ENCODE results near the gene APBA1.

APBA1 gene

DNA sequence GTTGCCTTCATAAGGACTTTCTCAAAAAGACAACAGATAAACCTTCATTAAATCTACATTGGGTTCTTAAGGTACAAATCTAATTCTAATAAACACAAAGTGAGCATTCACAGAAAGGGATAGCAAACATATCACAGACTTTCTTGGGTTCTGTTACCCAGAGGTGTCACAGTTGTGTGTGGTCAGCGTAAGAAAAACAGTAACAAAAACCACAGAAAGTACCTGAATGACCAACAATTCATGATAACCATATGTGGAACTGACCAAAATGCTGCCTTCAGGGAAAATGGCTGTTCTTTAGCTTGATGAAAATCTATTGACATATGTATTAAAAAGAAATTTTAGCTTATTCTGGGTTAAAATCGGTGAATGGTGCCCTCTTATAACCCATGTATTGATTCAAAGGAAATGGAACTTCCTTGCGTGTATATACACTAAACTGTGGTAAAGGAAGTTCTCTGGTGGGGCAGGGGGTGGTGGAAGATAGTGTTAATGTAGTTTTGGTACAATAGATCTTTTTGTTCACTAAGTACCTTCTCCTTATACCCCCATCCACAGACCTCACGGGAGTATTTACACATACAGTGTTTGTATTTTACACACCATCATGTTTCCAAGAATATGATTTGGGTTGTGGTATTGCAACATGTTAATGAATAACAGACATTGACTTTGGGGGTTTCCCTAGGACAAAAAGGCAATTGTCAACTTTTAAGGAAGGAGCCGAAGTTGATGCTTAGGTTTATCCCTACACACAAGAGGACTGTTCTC is 152.5 kb downstream of the APBA1 start:
- DNase-seq (ENCODE audit: low read depth): no peak

DNA sequence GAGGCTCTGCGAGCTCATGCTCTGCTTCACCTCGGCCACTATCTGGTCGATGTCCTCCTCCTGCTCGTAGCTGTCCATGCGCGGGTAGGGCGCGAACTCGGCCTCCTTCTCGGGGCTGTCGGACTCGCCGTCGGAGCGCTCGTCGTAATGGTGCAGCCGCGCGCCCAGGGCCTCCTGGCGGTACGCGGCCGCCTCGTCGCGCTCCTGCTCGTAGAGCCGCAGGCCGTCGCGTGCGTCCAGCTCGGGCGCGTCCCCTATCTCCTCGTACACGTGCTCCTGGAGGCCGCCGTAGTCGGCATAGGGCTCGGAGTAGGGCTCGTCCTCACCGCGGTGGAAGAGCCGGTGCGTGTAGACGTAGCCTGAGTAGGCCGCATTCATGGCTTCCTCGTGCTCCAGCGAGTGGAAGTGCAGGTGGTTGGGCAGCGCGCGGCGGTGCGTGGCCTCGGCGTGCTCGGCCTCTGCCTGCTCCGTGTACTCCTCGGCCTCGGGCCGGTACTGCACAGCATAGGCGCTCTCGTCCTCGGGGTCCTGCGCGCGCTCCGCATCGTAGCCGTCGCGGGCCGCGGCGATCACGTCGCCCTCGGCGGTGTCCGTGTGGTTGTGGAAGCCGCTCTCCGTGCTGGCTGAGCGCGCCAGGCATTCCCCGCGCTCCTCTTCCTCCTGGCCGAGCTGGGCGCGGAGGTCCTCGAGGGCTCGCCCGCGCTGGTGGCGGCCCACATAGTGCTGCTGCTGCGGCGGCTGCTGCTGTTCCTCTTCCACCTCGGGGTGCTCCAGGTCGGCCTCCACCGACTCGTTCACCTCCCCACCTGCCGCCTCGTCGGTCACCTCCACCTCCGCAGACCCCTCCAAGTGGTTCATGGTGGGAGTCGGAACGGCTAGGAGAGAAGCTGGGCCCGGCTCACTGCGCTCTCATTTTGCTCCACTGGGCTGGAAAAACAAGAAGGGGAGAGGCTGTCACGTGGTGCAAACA is 155.5 kb downstream of the APBA1 start:
- no peak for DNase-seq (ENCODE audit: low read depth)

DNA sequence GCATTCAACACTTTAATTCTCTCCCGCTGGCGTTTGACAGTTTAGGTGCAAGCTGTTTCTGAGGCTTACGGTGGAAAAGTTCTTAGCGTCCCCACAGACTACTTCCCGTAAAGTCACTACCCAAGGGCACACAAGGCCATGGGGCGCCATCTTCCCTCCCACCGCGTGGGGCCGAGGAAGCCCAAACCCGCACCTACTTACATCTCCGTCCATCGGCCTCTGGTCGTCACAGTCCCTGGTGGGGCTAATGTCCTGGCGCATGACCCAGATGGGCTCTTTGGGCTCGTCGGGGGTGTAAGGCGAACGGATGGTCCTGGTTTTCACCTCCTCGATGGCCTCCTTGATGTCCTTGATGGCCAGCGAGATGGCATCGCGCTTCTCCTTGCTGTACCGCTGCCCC is 156.4 kb downstream of the APBA1 start:
- DNase-seq (ENCODE audit: low read depth): no peak

DNA sequence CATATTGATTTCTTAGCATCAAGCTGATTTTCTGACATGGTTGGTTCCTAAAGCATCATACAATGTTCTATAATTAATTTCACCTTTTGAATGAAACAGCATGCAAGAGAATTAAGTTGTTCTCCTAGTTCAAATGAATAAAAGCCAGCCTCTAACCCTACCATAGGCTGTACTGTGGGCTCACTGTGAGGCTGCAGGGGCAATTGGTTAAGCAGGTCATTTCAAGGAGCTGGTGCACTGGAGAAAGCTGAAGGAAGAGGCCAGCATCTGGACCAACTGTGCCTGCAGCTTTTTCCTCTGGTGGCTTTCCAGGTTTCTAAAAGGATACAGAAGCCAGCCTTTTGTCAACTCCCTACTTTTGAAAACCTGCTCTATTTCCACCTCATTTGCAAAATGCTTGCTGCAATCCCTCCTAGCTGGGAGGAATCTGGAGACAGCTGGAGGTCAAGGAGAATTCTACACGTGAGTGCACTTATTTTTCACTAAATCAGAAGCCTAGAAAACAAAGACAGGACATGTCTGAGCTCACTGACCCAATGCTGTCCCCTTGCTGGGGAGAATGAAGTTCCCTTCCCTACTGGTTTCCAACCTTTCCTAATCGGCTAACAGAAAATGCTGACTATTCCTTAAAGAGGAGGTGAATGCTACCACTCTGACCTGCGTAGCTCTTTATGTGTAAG is 158.9 kb downstream of the APBA1 start:
- DNase-seq (ENCODE audit: low read depth): no peak

DNA sequence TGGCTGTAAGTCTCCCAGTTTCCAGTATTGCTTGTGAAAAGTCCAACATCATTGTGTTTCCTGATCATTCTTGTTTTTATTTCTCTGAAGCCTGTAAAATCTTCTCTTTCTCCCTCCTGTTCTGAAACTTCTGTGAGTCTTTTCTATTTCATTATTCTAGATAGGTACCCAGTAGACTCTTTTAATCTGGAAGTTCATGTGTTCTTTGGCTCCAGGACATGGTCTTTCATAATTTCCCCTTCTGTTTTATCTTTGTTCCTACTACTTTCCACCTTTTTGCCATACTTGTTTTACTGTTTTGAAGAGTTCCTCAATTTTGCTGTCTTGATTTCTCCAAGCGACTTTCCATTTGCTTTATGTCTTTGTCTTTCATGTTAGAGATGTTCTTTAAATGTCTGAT is 168.1 kb downstream of the APBA1 start:
- no peak for DNase-seq (ENCODE audit: low read depth)

DNA sequence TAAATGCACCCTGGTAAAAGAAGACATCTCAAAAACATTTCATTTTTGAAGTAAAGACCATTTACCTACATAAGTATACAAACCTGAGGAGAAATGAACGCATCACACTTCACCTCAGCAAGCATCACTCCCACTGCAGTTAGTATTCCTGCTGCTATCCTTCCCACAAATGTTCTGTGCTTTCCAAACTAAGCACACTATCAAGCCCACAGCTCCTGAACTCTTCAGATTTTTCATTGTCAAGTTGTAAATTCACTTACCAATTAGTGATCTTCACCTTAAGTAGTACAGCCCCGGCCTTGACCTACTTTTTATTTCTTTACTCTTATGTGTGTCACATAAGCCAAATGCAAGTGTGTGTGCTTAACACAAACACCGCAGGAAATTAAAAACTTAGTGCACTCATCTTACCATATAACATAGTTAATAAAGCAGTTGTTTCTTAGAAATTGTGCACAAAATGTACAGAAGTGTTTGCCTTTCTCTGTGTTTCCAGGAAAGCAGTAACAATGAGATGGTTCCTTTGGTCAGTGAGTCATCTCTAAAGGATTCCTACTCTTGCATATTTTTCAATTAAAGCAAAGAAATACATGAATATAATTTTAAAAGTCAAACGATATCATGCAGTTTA is 169.4 kb downstream of the APBA1 start:
- DNase-seq (ENCODE audit: low read depth): no peak

DNA sequence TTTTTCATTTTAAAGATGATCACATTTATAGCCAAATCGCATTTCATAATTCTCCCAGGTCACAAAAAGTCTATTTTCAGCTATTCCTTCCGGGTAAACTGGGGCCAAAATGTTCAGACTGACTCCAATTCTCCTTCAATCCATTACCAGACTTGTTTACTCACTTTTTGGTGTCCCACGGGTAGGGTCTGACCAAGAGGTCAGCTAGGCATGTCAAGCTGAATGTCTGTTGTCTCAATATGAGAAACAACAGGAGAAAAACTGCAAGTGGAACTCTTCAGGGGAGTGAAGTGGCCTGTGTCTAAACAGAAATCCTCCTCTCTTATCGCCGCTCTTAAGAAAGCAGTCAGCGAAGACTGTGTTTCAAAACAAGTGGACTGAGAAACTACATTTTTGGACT is 171.3 kb downstream of the APBA1 start:
- no peak for DNase-seq (ENCODE audit: low read depth)

DNA sequence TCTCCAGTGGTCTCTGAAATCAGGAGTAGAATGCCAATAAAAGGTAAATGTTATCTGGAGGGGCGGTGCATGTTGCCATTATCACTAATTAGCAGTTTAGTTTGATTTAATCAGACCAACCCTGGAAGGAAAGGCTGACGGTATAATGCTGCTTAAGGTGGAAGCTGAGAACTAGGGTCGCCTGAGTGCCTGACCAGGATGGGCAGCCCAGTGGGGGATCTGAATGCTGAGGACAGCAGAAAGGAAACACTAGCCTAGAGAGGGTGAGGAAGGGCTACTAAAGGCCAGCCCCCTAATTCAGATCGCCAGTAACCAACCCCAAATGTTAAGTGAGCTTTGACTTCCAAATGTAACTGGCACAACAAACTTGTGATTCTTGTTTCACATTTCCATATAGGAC is 172.2 kb downstream of the APBA1 start:
- DNase-seq (ENCODE audit: low read depth): no peak

DNA sequence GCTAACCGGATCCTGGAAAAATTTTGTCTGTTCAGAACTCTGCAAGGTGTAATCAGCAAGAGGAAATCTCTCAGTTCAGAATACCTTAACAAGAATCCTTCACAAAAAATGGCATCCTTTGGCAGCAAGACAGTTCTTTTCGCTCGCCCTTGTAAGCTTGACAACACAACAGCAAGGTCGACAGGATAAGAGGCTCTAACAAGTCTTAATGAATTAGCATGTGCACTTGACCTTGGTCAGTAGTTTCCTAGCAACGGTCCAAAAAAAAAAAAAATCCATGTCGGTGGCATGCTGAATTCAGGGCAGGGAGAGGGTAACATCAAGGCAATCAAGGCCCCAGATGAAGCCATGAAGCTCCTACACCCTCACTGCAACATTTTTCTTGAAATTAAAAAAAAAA is 172.8 kb downstream of the APBA1 start:
- DNase-seq (ENCODE audit: low read depth): no peak

DNA sequence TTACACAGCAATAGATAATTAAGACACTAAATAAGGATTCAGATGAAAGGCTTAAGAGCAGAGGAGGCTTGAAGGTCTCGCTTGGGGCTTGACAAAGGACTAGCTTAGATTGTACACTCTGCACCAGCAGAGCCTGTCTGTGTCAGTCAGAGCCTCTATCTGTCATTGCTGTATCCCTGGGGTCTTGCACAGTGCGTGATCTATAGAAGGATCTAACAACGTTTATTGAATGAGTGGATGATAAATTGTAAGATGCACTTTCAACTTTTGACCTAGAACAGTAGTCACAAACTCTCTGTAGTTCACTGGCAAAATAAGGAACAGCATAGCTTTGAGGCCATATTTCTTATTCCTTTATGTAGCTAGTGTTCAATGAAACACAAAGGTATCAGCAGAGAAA is 173.7 kb downstream of the APBA1 start:
- DNase-seq (ENCODE audit: low read depth): no peak

DNA sequence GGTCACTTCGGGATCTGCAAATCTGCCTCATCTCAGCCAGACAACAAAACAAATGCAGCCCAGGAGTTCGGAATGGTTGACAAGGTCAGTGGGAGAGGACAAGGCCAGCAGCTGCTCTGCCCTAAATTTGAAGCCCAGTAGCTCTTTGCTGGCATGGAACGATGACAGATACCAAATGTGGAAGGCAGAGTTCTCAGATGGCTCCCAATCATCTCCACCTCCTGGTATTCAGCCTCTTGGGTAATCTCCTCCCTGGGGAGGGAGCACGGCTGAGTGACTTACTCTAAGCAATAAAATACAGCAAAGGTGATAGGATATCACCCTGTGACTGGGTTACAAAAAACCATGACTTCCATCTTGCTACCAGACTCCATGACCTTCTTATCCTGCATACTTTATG is 174.4 kb downstream of the APBA1 start:
- DNase-seq (ENCODE audit: low read depth): no peak

DNA sequence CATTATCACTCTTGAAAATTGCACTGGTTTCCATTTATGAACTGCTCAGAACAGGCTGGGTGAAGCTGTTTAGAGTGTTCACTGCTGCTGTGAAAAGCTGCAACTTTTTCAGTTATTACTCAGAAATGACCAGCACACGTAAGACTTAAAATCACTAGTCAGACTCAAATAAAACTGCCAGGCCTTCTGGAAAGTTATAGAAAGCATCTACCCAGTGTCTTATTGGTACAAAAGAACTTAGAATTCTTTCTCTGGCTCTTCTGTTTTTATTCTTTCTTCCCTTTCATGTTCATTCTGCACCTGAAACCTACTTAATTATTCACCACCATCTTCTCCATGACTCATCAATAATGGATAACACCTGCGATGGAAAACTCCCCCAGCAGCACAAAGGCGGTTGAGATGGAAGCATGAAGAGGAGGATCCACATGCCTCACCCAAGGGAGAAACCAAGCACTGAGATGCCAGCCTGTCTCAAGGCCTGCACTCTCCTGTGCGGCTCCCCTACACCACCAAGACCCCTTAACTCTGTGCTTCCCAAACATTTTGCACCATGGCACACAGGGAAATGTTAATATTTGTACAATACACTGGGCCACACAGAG is 175.2 kb downstream of the APBA1 start:
- DNase-seq (ENCODE audit: low read depth): no peak

DNA sequence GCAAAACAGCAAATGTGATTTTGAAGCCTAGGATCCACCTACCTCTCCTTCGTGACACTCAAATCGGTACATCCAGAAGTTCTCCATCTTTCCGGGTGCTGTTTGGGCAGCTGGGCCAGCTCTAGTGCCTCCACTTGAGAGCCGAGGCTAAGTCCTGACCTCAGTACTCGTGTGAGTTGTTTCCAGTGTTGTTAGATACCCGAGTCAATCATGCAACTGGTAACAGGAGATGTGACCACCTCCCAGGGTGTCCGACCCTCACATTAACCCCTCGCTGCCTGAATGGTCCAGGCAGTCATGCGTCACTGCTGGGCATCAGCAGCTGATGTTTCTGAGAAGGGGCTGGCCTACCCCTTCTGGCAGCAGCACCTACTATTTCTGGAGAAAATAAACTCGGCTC is 176.9 kb downstream of the APBA1 start:
- no peak for DNase-seq (ENCODE audit: low read depth)

DNA sequence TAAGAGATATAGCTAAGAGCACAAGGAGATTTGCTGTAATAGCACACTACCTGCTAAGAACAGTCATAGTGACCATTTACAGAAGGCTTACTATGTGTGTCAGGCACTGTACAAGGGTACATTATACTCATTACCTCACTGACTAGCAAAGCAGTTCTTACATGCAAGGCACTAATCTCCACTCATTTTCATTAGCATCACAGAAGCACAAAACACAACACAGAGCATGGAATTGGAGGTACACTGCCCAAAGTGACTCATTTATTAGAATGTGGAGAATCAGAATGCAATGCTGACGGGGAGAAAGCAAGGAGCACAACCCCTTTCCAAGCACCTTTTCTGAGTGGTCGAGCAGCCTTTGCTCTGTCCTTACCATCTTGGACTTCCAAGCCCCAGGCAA is 177.4 kb downstream of the APBA1 start:
- no peak for DNase-seq (ENCODE audit: low read depth)

DNA sequence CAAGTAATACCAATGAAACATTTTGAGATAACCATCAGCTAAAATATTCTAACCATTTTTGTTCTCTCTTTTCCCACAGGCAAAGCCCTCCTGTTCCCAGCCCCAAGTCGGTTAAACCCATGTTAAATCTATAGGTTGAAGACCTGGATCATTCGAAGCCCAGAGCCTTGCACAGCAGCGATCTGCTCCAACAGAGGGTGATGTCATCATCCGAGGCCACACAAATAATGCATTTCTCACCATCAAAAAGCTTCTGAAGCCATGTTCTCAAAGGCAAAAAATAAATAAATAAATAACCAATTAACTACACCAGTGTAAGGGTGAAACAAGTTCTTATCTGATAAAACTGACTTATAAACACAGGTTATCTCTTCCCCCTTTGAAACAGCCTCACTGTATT is 178.0 kb downstream of the APBA1 start:
- no peak for DNase-seq (ENCODE audit: low read depth)

DNA sequence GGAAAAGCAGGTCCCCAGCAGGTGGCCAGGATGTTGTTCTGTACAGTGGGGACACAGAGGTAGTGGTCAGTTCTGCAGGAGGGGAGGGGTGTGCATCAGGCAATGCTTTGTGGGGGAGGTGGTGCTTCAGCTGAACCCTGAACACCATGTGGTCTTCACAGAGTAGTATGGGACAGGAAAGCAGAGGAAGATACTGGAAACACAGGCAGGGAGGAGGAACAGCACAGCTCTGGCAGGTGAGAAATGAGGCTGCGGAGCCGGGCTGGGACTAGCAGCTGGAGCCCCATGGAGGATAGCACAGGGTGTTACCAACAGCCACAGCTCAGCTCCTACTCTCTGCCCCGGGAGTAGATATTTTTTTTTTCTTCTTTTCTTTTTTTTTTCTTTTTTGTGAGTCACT is 185.7 kb downstream of the APBA1 start:
- DNase-seq (ENCODE audit: low read depth): no peak

DNA sequence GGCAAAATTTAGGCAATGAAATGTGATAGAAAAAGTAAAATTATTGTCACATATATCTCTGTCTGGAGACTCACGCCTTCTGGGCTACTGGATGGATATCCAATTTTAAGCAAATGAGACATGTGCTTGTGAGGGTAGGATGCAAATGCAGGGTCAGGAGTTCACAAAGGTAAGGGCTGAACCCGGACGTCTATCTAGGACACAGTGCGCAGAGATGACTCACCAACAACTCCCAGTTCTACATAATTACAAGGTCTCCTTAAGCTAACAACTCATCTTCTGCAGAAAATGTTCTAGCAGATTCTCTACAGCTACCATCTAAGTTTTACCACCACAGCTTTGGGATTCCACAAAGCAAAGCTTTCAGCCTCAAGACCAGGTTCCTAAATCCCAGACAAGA is 186.7 kb downstream of the APBA1 start:
- no peak for DNase-seq (ENCODE audit: low read depth)

DNA sequence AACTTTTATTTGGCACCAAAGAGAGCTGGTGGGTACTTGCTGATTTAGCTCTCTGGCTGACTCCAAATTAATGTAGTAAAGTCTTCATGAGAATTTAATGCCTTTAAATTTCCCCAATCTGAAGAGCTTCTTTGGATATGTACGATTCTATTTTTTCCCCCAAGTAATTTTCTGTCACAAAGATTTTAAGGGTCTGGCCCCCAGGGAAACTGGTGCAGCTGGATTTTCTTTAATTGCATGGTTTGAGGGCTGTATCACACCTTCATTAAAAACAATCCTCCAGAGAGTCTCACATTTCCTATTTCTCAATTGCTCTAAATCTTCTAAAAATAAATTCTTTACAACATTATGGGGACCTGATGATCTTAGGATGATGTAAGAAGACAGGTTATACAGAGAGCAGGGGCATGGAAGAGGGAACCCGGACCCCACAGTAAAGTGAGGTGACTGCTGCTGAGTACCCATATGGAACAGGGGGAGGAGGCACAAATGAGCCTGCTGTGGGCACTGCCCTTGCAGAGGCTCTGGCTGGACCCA is 188.2 kb downstream of the APBA1 start:
- DNase-seq (ENCODE audit: low read depth): no peak

DNA sequence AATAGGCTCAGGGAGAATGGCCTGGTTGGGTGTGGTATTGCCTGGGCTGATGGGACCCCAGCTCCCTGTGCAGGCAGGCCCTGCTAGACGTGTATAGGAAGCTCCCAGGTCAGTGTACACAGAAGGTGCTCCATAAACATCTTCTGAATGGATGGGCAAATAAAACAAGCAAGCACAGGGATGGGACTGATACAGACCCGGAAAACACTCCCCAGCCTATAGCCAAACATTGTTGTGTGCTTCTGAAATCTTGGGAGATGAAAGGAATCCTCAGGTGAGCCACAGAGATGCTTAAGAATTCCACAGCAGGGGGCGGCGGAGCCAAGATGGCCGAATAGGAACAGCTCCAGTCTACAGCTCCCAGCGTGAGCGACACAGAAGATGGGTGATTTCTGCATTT is 195.4 kb downstream of the APBA1 start:
- no peak for DNase-seq (ENCODE audit: low read depth)

DNA sequence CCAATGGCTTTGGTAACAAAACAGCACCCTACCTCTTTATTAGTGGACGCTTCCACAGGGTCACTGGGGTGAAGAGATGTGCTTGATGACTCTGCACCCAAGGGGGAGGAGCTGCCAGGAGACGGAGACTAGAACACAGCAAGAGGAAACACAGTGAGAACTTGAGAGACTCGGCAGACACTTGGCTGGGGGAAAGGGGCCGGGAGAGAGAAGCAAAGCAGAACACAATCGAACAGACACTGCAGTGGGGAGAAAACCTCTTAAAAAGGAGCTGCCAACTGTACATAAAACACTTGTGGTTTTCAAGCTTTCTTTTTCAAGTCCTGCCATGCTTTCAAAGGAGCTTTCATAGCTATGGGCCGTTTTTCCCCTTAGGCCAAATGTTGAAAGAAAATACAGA is 196.2 kb downstream of the APBA1 start:
- DNase-seq (ENCODE audit: low read depth): no peak

DNA sequence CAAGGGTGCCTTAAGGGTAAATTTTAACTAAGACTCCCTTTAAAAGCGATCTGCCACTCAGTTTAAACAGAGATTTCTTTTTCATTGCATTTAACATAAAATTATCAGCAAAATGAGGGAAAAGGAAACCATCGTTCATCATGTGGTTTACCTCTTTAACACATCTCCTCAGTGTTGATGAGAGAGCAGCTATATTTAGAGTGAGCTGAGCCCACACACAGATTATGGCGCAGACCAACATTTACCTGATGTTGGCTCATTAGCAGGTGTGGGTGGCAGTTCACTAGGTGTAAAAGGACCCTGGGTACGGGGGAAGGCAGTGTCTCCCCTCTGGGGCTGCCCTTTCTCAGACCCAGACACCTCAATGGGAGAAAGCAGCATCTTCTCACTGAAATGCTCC is 197.3 kb downstream of the APBA1 start:
- no peak for DNase-seq (ENCODE audit: low read depth)
